H1 (cell line): ENCODE measurements around the gene IL13RA1. TPM values are rescaled to one million over a fixed set of nuclear protein-coding genes. Genes with fewer than 3 reads are reported as not detected.

Experiments used
- GABPA ChIP-seq: IDR thresholded peaks from 2 replicates; pipeline ENCODE4 v1.6.1; 2011; ENCODE audit warnings: mild to moderate bottlenecking, low read length, moderate library complexity, borderline replicate concordance; ENCODE audit not compliant: insufficient read depth
- KDM4A ChIP-seq: IDR thresholded peaks from one replicate; pipeline ENCODE4 v1.7.1; 2012; ENCODE audit warnings: low read depth, mild to moderate bottlenecking, moderate library complexity, low read length, inconsistent platforms; ENCODE audit not compliant: severe bottlenecking
- PHF8 ChIP-seq: fragments of 200-600 bp; sonication (generic); conservative IDR thresholded peaks from 2 replicates; pipeline ENCODE4 v1.7.1; 2012; ENCODE audit warnings: low read depth, mild to moderate bottlenecking, inconsistent platforms, low read length, moderate library complexity
- POLR2A ChIP-seq, 2 experiments: IDR thresholded peaks; 1 replicate in 1 of 2; 2 replicates in 1 of 2; pipeline ENCODE4 v1.6.1; 2011; ENCODE audit warnings: low read depth in 2 of 2, low read length in 2 of 2, mild to moderate bottlenecking in 2 of 2; ENCODE audit errors: control extremely low read depth in 1 of 2
- TAF1 ChIP-seq: IDR thresholded peaks from 2 replicates; pipeline ENCODE4 v1.6.1; 2011; ENCODE audit warnings: mild to moderate bottlenecking, low read depth, low read length
- polyA plus RNA-seq, 7 experiments: library from polyadenylated mRNA; depleted of rRNA in 3 of 7; stranded (reverse) in 5 of 7; unstranded in 2 of 7; fragments of >200 nt in 5 of 7; fragments of 200-250 nt in 2 of 7; gene quantifications; 1 replicate in 5 of 7; 2 replicates in 1 of 7; 4 replicates in 1 of 7; pipeline versions ENCODE4 v1.2.1 to v1.2.3, GENCODE V29; 2011 to 2013; ENCODE audit warnings: missing spikeins in 2 of 7, mixed read lengths in 2 of 7
- total RNA-seq: library from RNA; stranded (reverse); fragmentation: NEBNext Ultra II Directional; extraction: Animal tissue kit (Norgen Biotek cat#: 25700); gene quantifications from 2 replicates; pipeline ENCODE4 v1.2.1, GENCODE V29; 2021
- TF ChIP-seq, protein P1 (sequence below): IDR thresholded peaks from 2 replicates; pipeline ENCODE4 v1.6.1; 2012; ENCODE audit warnings: inconsistent platforms
- TF ChIP-seq, protein P2 (sequence below): IDR thresholded peaks from 2 replicates; pipeline ENCODE4 v1.6.1; 2011; ENCODE audit warnings: low read depth, mild to moderate bottlenecking, low read length; ENCODE audit not compliant: insufficient read depth

The IL13RA1 gene
- total and polyA plus RNA-seq, 2 of the 8 experiments (the other 6 are each of a cell fraction or from before 2014, with no cell fraction given): 3.3 to 9.4 TPM

DNA sequence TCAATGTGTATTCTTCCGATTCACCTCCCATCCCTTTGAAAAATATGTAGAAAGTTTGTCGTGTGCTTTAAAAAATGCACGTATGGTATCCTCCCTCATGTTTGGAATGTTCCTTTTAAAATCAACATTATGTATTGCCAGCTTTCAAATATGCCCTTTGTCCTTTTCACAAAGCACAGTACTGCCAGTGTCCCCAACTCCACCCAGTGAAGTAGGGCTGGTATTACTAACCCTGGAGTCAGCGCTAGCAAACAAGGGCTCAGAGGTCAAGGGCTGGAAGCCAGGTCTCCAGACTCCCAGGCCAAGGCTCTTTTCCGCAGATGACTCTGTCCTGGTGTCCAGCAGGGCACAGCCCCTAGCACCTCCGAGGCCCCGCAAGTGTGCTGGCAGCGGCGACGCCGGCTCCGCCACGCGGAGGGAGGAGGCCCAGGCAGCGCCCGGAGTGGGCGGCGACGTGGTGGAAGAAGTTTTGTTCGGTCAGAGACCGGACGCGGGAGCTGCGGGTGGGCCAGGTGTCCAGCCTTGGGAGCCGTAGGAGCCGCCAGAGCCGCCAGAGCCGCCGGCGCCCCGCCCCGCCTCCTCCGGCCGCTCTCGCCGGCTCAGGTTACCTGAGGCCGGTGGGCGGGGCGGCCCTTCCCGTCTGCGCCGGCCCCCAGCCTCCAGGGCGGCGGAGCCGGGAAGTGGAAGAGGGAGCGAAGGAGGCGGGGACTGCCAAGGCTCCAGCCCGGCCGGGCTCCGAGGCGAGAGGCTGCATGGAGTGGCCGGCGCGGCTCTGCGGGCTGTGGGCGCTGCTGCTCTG, at the start of gene IL13RA1 (continued):
- TF ChIP-seq PHF8 (no peak), KDM4A (peak; percentile 6), GABPA (no peak), TAF1 (0 out of 2 replicates have a peak, but pooled peaks have one; percentile 33), POLR2A (IDR thresholded peaks at IDR 0.05; ENCODE audit: control extremely low read depth in 1 of 2, low read depth in 2 of 2, low read length in 2 of 2) (peak in 1 of 2 experiments; percentile 23; a peak in 1 of 3 replicates)
- TF ChIP-seq, protein P1, sequence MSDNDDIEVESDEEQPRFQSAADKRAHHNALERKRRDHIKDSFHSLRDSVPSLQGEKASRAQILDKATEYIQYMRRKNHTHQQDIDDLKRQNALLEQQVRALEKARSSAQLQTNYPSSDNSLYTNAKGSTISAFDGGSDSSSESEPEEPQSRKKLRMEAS: peak; percentile 66
- TF ChIP-seq, protein P2, sequence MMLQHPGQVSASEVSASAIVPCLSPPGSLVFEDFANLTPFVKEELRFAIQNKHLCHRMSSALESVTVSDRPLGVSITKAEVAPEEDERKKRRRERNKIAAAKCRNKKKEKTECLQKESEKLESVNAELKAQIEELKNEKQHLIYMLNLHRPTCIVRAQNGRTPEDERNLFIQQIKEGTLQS: no peak
- TF ChIP-seq, all 59 proteins: peak for 5
